Endodermal cell (in vitro differentiated cells): Measurements from ENCODE around the gene LDLRAD4. TPM values are rescaled to one million over a fixed set of nuclear protein-coding genes. Genes with fewer than 3 reads are reported as not detected.

Source experiments
- DNase-seq: peaks from one replicate; pipeline ENCODE4 v3.0.0-alpha.2; 2017
- H3K27ac ChIP-seq: 2 replicates; pipeline ENCODE4 v1.5.1; 2013; ENCODE audit warnings: mild to moderate bottlenecking, low read depth, low read length, moderate library complexity
- H3K27me3 ChIP-seq: 2 replicates; pipeline ENCODE4 v1.6.1; 2013; ENCODE audit warnings: mild to moderate bottlenecking, low read length, moderate library complexity; ENCODE audit not compliant: insufficient read depth, control insufficient read depth, poor library complexity, severe bottlenecking
- H3K36me3 ChIP-seq: 2 replicates; pipeline ENCODE4 v1.7.0; 2013; ENCODE audit warnings: mild to moderate bottlenecking, low read length, moderate library complexity; ENCODE audit not compliant: control insufficient read depth, insufficient read depth
- H3K4me1 ChIP-seq: one replicate; pipeline ENCODE4 v1.7.0; 2013; ENCODE audit warnings: low read length; ENCODE audit not compliant: control insufficient read depth, insufficient read depth
- H3K4me3 ChIP-seq: 2 replicates; pipeline ENCODE4 v1.5.1; 2013; ENCODE audit warnings: mild to moderate bottlenecking, low read length, moderate library complexity
- H3K9ac ChIP-seq: 2 replicates; pipeline ENCODE4 v1.6.1; 2013; ENCODE audit warnings: mild to moderate bottlenecking, low read length, moderate library complexity; ENCODE audit not compliant: poor library complexity, severe bottlenecking; ENCODE audit errors: extremely low read depth
- H3K9me3 ChIP-seq: 2 replicates; pipeline ENCODE4 v1.6.1; 2013; ENCODE audit warnings: mild to moderate bottlenecking, low read length, moderate library complexity; ENCODE audit not compliant: control insufficient read depth
- H3K27ac Mint-ChIP-seq: 2 replicates; pipeline ENCODE4 v1.8.0; 2020; ENCODE audit warnings: mixed read lengths
- H3K27me3 Mint-ChIP-seq: 2 replicates; pipeline ENCODE4 v1.8.0; 2021; ENCODE audit warnings: mild to moderate bottlenecking, mixed read lengths; ENCODE audit not compliant: insufficient read depth
- H3K36me3 Mint-ChIP-seq: 2 replicates; pipeline ENCODE4 v1.8.0; 2020; ENCODE audit warnings: low read depth, mixed read lengths
- H3K4me1 Mint-ChIP-seq: 2 replicates; pipeline ENCODE4 v1.8.0; 2020; ENCODE audit warnings: mixed read lengths
- H3K4me3 Mint-ChIP-seq: 2 replicates; pipeline ENCODE4 v1.8.0; 2020; ENCODE audit warnings: mild to moderate bottlenecking, moderate library complexity, mixed read lengths
- H3K9me3 Mint-ChIP-seq: 2 replicates; pipeline ENCODE4 v1.8.0; 2020; ENCODE audit warnings: mild to moderate bottlenecking, mixed read lengths
- WGBS, 2 experiments: methylation state at CpG; one replicate each; pipeline versions ENCODE4 v1.1.5 to v1.1.7; 2013; ENCODE audit warnings: missing lambda C conversion rate in 2 of 2, mixed read lengths in 1 of 2; ENCODE audit not compliant: insufficient coverage in 1 of 2, insufficient read length in 1 of 2; 5-methylcytosine and 5-hydroxymethylcytosine counted together
- total RNA-seq, 2 donors: library from RNA; stranded (reverse); fragmentation: NEBNext Ultra II Directional in 1 of 2; extraction: Animal tissue kit (Norgen Biotek cat#: 25700) in 1 of 2; gene quantifications; 2 replicates in 1 of 2; 3 replicates in 1 of 2; pipeline ENCODE4 v1.2.1, GENCODE V29; 2021
- TF ChIP-seq, protein P1 (sequence below): fragments of 200-600 bp; sonication (generic); conservative IDR thresholded peaks from 2 replicates; pipeline ENCODE4 v1.5.0; 2021; ENCODE audit warnings: antibody characterized with exemption, mild to moderate bottlenecking

Gene LDLRAD4
- total RNA-seq, 2 donors from 2014 or later: 14.9 to 15.1 TPM

DNA sequence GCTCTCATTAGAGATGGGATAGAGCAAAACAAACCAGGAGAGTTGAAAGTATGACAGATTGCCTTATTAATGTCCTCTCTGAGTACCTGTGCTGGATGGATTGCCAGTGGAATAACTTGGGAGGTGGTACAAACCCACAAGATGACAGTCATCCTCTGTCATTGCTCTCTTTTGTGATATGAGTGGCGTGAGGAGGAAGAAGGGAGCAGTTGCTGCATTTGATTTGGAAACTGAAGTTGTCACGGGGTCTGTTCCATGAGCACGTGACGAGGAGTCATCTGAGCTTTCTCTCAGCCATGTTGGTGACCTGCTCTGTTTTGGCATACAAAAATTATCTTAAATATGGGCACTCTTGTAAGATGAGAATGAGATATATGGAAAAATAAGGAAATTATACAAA, 302.9 kb downstream of the LDLRAD4 start:
- H3K36me3 ChIP-seq: no peaks in the 10 kb centered on the region
- no peaks in the 10 kb centered on the region for H3K4me1 Mint-ChIP-seq
- H3K27ac ChIP-seq: no peak overlapping the region
- no peaks in the 10 kb centered on the region for H3K36me3 Mint-ChIP-seq
- 90 to 94% methylated on average over 4 of the region's 4 CpGs for WGBS, 2 experiments
- no peaks in the 10 kb centered on the region for H3K27me3 ChIP-seq
- no peaks in the 10 kb centered on the region for H3K9me3 Mint-ChIP-seq
- no peak overlapping the region for H3K27ac Mint-ChIP-seq
- no peak overlapping the region for H3K4me3 ChIP-seq
- no peak overlapping the region for H3K4me3 Mint-ChIP-seq
- TF ChIP-seq, protein P1, sequence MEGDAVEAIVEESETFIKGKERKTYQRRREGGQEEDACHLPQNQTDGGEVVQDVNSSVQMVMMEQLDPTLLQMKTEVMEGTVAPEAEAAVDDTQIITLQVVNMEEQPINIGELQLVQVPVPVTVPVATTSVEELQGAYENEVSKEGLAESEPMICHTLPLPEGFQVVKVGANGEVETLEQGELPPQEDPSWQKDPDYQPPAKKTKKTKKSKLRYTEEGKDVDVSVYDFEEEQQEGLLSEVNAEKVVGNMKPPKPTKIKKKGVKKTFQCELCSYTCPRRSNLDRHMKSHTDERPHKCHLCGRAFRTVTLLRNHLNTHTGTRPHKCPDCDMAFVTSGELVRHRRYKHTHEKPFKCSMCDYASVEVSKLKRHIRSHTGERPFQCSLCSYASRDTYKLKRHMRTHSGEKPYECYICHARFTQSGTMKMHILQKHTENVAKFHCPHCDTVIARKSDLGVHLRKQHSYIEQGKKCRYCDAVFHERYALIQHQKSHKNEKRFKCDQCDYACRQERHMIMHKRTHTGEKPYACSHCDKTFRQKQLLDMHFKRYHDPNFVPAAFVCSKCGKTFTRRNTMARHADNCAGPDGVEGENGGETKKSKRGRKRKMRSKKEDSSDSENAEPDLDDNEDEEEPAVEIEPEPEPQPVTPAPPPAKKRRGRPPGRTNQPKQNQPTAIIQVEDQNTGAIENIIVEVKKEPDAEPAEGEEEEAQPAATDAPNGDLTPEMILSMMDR: no peak
- DNase-seq: peak; percentile 17
- H3K9me3 ChIP-seq: no peaks in the 10 kb centered on the region
- no peaks in the 10 kb centered on the region for H3K27me3 Mint-ChIP-seq
- H3K9ac ChIP-seq: no peak overlapping the region
- no peaks in the 10 kb centered on the region for H3K4me1 ChIP-seq

GRCh38 chr18:13522256-13522655, 303.7 kb downstream of the LDLRAD4 start:
- DNase-seq: peak; percentile 13
- Mint-ChIP-seq H3K9me3 (no peaks in the 10 kb centered on the region), H3K27me3 (no peaks in the 10 kb centered on the region), H3K27ac (no peak overlapping the region), H3K4me1 (no peaks in the 10 kb centered on the region), H3K4me3 (no peak overlapping the region), H3K36me3 (no peaks in the 10 kb centered on the region)
- WGBS, 2 experiments: 90 to 100% methylated on average over 1 to 2 of the region's 2 CpGs
- Histone ChIP-seq H3K27ac (peak overlapping the region; percentile 22), H3K4me1 (no peaks in the 10 kb centered on the region), H3K9me3 (no peaks in the 10 kb centered on the region), H3K36me3 (no peaks in the 10 kb centered on the region), H3K4me3 (no peak overlapping the region), H3K27me3 (no peaks in the 10 kb centered on the region), H3K9ac (no peak overlapping the region)
- TF ChIP-seq, protein P1: no peak

DNA sequence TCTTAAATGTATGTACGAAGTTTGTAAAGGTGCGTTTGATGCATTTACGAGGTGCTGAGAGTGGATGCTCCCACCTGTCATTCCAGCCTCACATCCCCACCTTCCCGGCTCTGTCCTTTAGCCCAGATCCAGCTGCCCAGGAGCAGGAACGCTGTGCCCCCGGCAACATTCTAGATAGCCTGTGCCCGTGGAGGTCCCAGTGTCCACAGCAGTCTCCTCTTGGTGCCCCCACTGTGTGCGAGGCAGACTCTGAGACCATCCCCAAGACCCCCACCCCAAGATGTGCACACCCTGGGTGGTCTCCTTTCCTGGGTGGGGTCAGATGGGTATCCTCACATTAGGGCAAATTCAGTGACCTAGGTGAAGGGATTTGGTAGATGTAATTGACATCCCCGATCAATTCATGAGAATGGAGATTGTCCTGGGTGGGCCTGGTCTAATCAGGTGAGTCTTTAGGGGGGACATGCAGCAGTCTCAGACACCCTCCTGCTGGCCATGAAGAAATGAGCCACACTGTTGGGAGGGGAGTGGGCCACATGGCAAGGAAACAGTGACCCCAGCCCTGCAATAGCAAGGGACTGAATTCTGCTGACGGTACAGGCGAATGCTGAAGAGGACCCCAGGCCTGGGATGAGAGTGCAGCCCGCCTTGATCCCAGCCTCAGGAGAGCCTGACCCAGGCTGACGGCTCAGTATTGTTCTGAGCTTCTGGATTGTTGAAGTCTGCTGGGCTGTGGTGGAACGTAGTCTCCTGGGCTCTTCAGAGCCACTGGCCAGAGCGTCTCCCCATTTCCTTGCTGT, 304.5 kb downstream of the LDLRAD4 start:
- Mint-ChIP-seq H3K4me3 (no peak overlapping the region), H3K27ac (no peak overlapping the region), H3K4me1 (no peaks in the 10 kb centered on the region), H3K9me3 (no peaks in the 10 kb centered on the region), H3K27me3 (no peaks in the 10 kb centered on the region), H3K36me3 (no peaks in the 10 kb centered on the region)
- H3K4me1 ChIP-seq: no peaks in the 10 kb centered on the region
- DNase-seq: peak; percentile 32
- H3K9me3 ChIP-seq: no peaks in the 10 kb centered on the region
- TF ChIP-seq, protein P1: no peak
- 73 to 86% methylated on average over 6 to 15 of the region's 15 CpGs for WGBS, 2 experiments
- no peaks in the 10 kb centered on the region for H3K36me3 ChIP-seq
- H3K4me3 ChIP-seq: no peak overlapping the region
- no peaks in the 10 kb centered on the region for H3K27me3 ChIP-seq
- H3K9ac ChIP-seq: no peak overlapping the region
- no peak overlapping the region for H3K27ac ChIP-seq
